Osteocyte (in vitro differentiated cells): Measurements from ENCODE around the gene EIF4G1. TPM values are rescaled to one million over a fixed set of nuclear protein-coding genes. Genes with fewer than 3 reads are reported as not detected.
A peak's percentile ranks its signal among the peaks of the same experiment; 100 is the strongest.

Experiments
- DNase-seq: peaks from one replicate; pipeline ENCODE4 v3.0.0; 2021; ENCODE audit warnings: mixed read lengths; ENCODE audit not compliant: unreplicated experiment; ENCODE audit errors: extremely low spot score
- H3K27ac Mint-ChIP-seq: one replicate; pipeline ENCODE4 v1.8.0; 2021; ENCODE audit warnings: mild to moderate bottlenecking, mixed read lengths; ENCODE audit not compliant: unreplicated experiment
- H3K27me3 Mint-ChIP-seq: one replicate; pipeline ENCODE4 v1.8.0; 2021; ENCODE audit warnings: mixed read lengths; ENCODE audit not compliant: unreplicated experiment
- H3K36me3 Mint-ChIP-seq: one replicate; pipeline ENCODE4 v1.8.0; 2021; ENCODE audit warnings: mixed read lengths; ENCODE audit not compliant: unreplicated experiment
- H3K4me1 Mint-ChIP-seq: one replicate; pipeline ENCODE4 v1.8.0; 2021; ENCODE audit warnings: mixed read lengths; ENCODE audit not compliant: unreplicated experiment
- H3K4me3 Mint-ChIP-seq: one replicate; pipeline ENCODE4 v1.8.0; 2021; ENCODE audit warnings: mild to moderate bottlenecking, moderate library complexity, mixed read lengths; ENCODE audit not compliant: unreplicated experiment
- H3K9me3 Mint-ChIP-seq: one replicate; pipeline ENCODE4 v1.8.0; 2021; ENCODE audit warnings: mixed read lengths; ENCODE audit not compliant: unreplicated experiment
- CTCF ChIP-seq: fragments of 200-600 bp; sonication (generic); IDR thresholded peaks from 2 replicates; pipeline ENCODE4 v1.5.0; 2021; ENCODE audit warnings: antibody characterized with exemption, mild to moderate bottlenecking, moderate library complexity
- total RNA-seq: library from RNA; stranded (reverse); gene quantifications from 2 replicates; pipeline ENCODE4 v1.2.1, GENCODE V29; 2021

Gene EIF4G1
- total RNA-seq, 1 donor from 2014 or later = 385 TPM

GRCh38 chr3:184354121-184354728 lies 39.8 kb downstream of the EIF4G1 start:
- H3K27me3 Mint-ChIP-seq = no peaks in the 10 kb centered on the region
- H3K4me1 Mint-ChIP-seq = peaks cover 14% of the 10 kb centered on the region
- no peak for DNase-seq
- no peak overlapping the region for H3K4me3 Mint-ChIP-seq
- peak; percentile 72 for TF ChIP-seq CTCF
- H3K27ac Mint-ChIP-seq = no peak overlapping the region
- no peaks in the 10 kb centered on the region for H3K9me3 Mint-ChIP-seq
- H3K36me3 Mint-ChIP-seq = peaks cover 13% of the 10 kb centered on the region

GRCh38 chr3:184354754-184355153 lies 40.3 kb downstream of the EIF4G1 start:
- Mint-ChIP-seq H3K36me3 (peaks cover 13% of the 10 kb centered on the region), H3K27ac (no peak overlapping the region), H3K4me1 (peaks cover 15% of the 10 kb centered on the region), H3K27me3 (no peaks in the 10 kb centered on the region), H3K4me3 (no peak overlapping the region), H3K9me3 (no peaks in the 10 kb centered on the region)
- no peak for DNase-seq
- no peak for TF ChIP-seq CTCF

GRCh38 chr3:184355261-184356040 lies 41.0 kb downstream of the EIF4G1 start:
- H3K27ac Mint-ChIP-seq = no peak overlapping the region
- no peak for DNase-seq
- H3K27me3 Mint-ChIP-seq = no peaks in the 10 kb centered on the region
- no peaks in the 10 kb centered on the region for H3K9me3 Mint-ChIP-seq
- TF ChIP-seq CTCF = no peak
- H3K4me3 Mint-ChIP-seq = no peak overlapping the region
- H3K4me1 Mint-ChIP-seq = peaks cover 21% of the 10 kb centered on the region
- peaks cover 13% of the 10 kb centered on the region for H3K36me3 Mint-ChIP-seq

GRCh38 chr3:184357248-184358123 lies 43.1 kb downstream of the EIF4G1 start:
- Mint-ChIP-seq H3K4me3 (no peak overlapping the region), H3K27ac (no peak overlapping the region), H3K36me3 (peaks cover 10% of the 10 kb centered on the region), H3K9me3 (no peaks in the 10 kb centered on the region), H3K27me3 (no peaks in the 10 kb centered on the region), H3K4me1 (peaks cover 16% of the 10 kb centered on the region)
- TF ChIP-seq CTCF = no peak
- no peak for DNase-seq
